ENCODE results near the gene INSRR. TPM values are rescaled to one million over a fixed set of nuclear protein-coding genes. Genes with fewer than 3 reads are reported as not detected.

The INSRR gene
- total and polyA plus RNA-seq, 9 of the 15 experiments (the other 6 are each of a cell fraction or from before 2014, with no cell fraction given) = 0.03 to 0.18 (median 0.06) TPM; not detected in 3

- in situ Hi-C loops (cut with MboI) = no loop called here
- H3K9ac ChIP-seq (ENCODE audit: insufficient read depth in 1 of 2, low read depth in 2 of 2, low read length in 2 of 2) = no peak overlapping the region
- ChIA-PET CTCF (ENCODE audit: low intra/inter-chr PET ratio) (interaction anchor here (0.6 to 1.3 kb wide), 3 partner anchors 24 to 117 kb away, joined by 3 to 4 read pairs (median 3); partner anchors contain the start of gene NTRK1), POLR2A (interaction anchor here (0.6 to 0.8 kb wide), 3 partner anchors 17 to 26 kb away, joined by 3 read pairs; no protein-coding TSS in a partner anchor)
- WGBS (ENCODE audit: insufficient coverage, low coverage, missing lambda C conversion rate) = 7% methylated on average over 5 of the region's 5 CpGs
- H3K4me1 ChIP-seq (replicated peaks in 1 of 2; ENCODE audit: control insufficient read depth in 2 of 2, insufficient read depth in 2 of 2, low read length in 2 of 2) = peaks cover 6 to 8% of the 10 kb centered on the region in 2 experiments; a peak in 4 of 5 replicates
- H2AFZ ChIP-seq (ENCODE audit: low read depth, low read length) = no peak overlapping the region
- TF ChIP-seq, protein P1, sequence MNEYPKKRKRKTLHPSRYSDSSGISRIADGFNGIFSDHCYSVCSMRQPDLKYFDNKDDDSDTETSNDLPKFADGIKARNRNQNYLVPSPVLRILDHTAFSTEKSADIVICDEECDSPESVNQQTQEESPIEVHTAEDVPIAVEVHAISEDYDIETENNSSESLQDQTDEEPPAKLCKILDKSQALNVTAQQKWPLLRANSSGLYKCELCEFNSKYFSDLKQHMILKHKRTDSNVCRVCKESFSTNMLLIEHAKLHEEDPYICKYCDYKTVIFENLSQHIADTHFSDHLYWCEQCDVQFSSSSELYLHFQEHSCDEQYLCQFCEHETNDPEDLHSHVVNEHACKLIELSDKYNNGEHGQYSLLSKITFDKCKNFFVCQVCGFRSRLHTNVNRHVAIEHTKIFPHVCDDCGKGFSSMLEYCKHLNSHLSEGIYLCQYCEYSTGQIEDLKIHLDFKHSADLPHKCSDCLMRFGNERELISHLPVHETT (CRISPR knock-in tag; conservative IDR thresholded peaks at IDR 0.05 in 1 of 2, IDR thresholded peaks at IDR 0.05 in 1 of 2) = no peak
- no peak for TF ChIP-seq ZNF274 (IDR thresholded peaks at IDR 0.05; ENCODE audit: borderline replicate concordance, low read depth, low read length)
- no peak for TF ChIP-seq MITF (IDR thresholded peaks at IDR 0.05)
- TF ChIP-seq, protein P2, sequence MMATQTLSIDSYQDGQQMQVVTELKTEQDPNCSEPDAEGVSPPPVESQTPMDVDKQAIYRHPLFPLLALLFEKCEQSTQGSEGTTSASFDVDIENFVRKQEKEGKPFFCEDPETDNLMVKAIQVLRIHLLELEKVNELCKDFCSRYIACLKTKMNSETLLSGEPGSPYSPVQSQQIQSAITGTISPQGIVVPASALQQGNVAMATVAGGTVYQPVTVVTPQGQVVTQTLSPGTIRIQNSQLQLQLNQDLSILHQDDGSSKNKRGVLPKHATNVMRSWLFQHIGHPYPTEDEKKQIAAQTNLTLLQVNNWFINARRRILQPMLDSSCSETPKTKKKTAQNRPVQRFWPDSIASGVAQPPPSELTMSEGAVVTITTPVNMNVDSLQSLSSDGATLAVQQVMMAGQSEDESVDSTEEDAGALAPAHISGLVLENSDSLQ (IDR thresholded peaks at IDR 0.05) = peak; percentile 89
- TF ChIP-seq NONO (IDR thresholded peaks at IDR 0.05; ENCODE audit: low read depth in 2 of 2, low read length in 1 of 2) = no peak
- TF ChIP-seq, protein P3, sequence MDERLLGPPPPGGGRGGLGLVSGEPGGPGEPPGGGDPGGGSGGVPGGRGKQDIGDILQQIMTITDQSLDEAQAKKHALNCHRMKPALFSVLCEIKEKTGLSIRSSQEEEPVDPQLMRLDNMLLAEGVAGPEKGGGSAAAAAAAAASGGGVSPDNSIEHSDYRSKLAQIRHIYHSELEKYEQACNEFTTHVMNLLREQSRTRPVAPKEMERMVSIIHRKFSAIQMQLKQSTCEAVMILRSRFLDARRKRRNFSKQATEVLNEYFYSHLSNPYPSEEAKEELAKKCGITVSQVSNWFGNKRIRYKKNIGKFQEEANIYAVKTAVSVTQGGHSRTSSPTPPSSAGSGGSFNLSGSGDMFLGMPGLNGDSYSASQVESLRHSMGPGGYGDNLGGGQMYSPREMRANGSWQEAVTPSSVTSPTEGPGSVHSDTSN (CRISPR knock-in tag; IDR thresholded peaks at IDR 0.05; ENCODE audit: low read depth) = no peak
- TF ChIP-seq, protein P3 (tag; conservative IDR thresholded peaks at IDR 0.05; ENCODE audit: low read depth) = 0 out of 2 replicates have a peak, but pooled peaks have one; percentile 23
- TF ChIP-seq FOXP4 (CRISPR knock-in tag; IDR thresholded peaks at IDR 0.05; ENCODE audit: borderline replicate concordance) = no peak
- intact Hi-C loops (cut with micrococcal nuclease) = no loop called here
- ATAC-seq = no peak
- no peaks in the 10 kb centered on the region for H4K20me1 ChIP-seq (replicated peaks; ENCODE audit: control insufficient read depth, insufficient read depth, low read length)
- H3K9me1 ChIP-seq (ENCODE audit: control insufficient read depth, insufficient read depth, low read length) = no peaks in the 10 kb centered on the region
- peaks cover 17 to 22% of the 10 kb centered on the region in 2 experiments; a peak in 4 of 5 replicates for H3K27me3 ChIP-seq (ENCODE audit: control insufficient read depth in 2 of 2, insufficient read depth in 2 of 2, low read length in 2 of 2)
- no peaks in the 10 kb centered on the region for H3K9me3 ChIP-seq (replicated peaks; ENCODE audit: control insufficient read depth, insufficient read depth, low read depth, low read length)
- no peak overlapping the region for H3K27ac ChIP-seq (ENCODE audit: extremely low read depth, low read depth, low read length)
- no peak for DNase-seq (ENCODE audit: extremely low read depth in 1 of 4, low spot score in 3 of 4)
- H3K4me2 ChIP-seq (ENCODE audit: insufficient read depth, low read length) = no peak overlapping the region
- FAIRE-seq = no peak
- H3K4me3 ChIP-seq = no peak overlapping the region
- H3K79me2 ChIP-seq (ENCODE audit: control insufficient read depth, insufficient read depth, low read length) = no peaks in the 10 kb centered on the region
- H3K36me3 ChIP-seq (ENCODE audit: control insufficient read depth, insufficient read depth, low read length) = no peaks in the 10 kb centered on the region
- BruUV-seq (replicated peaks) = no TSS peak
Measured at GRCh38 chr1:156836041-156836654, 22.8 kb downstream of the INSRR start.

All from K562 (cell line).